ENCODE results near the gene FREM1.

DNA sequence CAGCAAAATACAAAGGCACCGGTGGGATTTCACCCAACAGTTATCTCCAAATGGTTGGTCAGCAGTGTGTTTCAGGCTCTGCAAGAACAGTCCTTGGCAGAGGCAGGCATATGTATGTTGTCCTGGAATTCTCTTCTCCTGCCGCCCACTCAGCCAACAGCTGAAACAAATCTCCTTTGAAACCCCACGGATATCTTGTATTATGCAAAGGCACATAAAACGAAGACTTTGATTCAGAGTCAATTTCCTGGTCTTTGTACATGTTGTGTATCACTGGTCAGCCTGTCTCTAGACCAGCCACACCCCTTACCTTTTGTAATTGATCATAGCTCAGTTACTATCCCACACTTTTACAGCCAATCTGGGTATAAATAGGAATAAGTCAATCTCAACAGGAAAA lies 29.2 kb downstream of the FREM1 start:
- TF ChIP-seq, protein P1, sequence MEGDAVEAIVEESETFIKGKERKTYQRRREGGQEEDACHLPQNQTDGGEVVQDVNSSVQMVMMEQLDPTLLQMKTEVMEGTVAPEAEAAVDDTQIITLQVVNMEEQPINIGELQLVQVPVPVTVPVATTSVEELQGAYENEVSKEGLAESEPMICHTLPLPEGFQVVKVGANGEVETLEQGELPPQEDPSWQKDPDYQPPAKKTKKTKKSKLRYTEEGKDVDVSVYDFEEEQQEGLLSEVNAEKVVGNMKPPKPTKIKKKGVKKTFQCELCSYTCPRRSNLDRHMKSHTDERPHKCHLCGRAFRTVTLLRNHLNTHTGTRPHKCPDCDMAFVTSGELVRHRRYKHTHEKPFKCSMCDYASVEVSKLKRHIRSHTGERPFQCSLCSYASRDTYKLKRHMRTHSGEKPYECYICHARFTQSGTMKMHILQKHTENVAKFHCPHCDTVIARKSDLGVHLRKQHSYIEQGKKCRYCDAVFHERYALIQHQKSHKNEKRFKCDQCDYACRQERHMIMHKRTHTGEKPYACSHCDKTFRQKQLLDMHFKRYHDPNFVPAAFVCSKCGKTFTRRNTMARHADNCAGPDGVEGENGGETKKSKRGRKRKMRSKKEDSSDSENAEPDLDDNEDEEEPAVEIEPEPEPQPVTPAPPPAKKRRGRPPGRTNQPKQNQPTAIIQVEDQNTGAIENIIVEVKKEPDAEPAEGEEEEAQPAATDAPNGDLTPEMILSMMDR (IDR thresholded peaks at IDR 0.05; ENCODE audit: insufficient read depth, low read depth, low read length), result no peak
- no peak for TF ChIP-seq EZH2 (IDR thresholded peaks at IDR 0.05; ENCODE audit: insufficient read depth, low read length)
